Natural killer cell (primary cell): ENCODE measurements around the gene AHRR. TPM values are rescaled to one million over a fixed set of nuclear protein-coding genes. Genes with fewer than 3 reads are reported as not detected.
"Not testable (repeated sequence)": the region's sequence is repeated elsewhere in the genome, so short reads cannot be mapped to it uniquely, and the experiment has no call there.

ENCODE experiments used
- ATAC-seq, 3 donors: fragments of 150-1000 bp in 2 of 3; fragments of 200-7000 bp in 1 of 3; cut with Tn5 transposase; 1 replicate in 1 of 3; 2 replicates in 2 of 3; pipeline ENCODE4 v1.10.0; 2021; ENCODE audit warnings: mild to moderate bottlenecking in 2 of 3, moderate library complexity in 2 of 3
- DNase-seq, 2 donors: peaks; one replicate each; pipeline versions ENCODE4 v3.0.0 to v3.0.0-alpha.2; 2013 to 2021; ENCODE audit warnings: mixed read lengths in 1 of 2
- H3K27ac ChIP-seq: one replicate; pipeline ENCODE4 v1.5.1; 2013; ENCODE audit warnings: mild to moderate bottlenecking, low read length
- H3K27me3 ChIP-seq: one replicate; pipeline ENCODE4 v1.6.1; 2013; ENCODE audit warnings: low read length; ENCODE audit not compliant: control insufficient read depth, insufficient read depth
- H3K36me3 ChIP-seq: one replicate; pipeline ENCODE4 v1.6.1; 2013; ENCODE audit warnings: low read length; ENCODE audit not compliant: control insufficient read depth, insufficient read depth
- H3K4me1 ChIP-seq: one replicate; pipeline ENCODE4 v1.6.1; 2013; ENCODE audit warnings: low read length; ENCODE audit not compliant: control insufficient read depth, insufficient read depth
- H3K4me3 ChIP-seq: one replicate; pipeline ENCODE4 v1.5.1; 2013; ENCODE audit warnings: low read length
- H3K9me3 ChIP-seq: one replicate; pipeline ENCODE4 v1.6.1; 2013; ENCODE audit warnings: low read length; ENCODE audit not compliant: control insufficient read depth, insufficient read depth
- H3K27ac Mint-ChIP-seq, 2 donors: one replicate each; pipeline ENCODE4 v1.8.0; 2022; ENCODE audit warnings: mild to moderate bottlenecking in 2 of 2, mixed read lengths in 2 of 2, moderate library complexity in 1 of 2
- H3K27me3 Mint-ChIP-seq, 2 donors: one replicate each; pipeline ENCODE4 v1.8.0; 2022; ENCODE audit warnings: low read depth in 2 of 2, mixed read lengths in 2 of 2
- H3K36me3 Mint-ChIP-seq: one replicate; pipeline ENCODE4 v1.8.0; 2022; ENCODE audit warnings: mixed read lengths
- H3K4me1 Mint-ChIP-seq, 2 donors: one replicate each; pipeline ENCODE4 v1.8.0; 2022; ENCODE audit warnings: mixed read lengths in 2 of 2
- H3K4me3 Mint-ChIP-seq: one replicate; pipeline ENCODE4 v1.8.0; 2022; ENCODE audit warnings: mild to moderate bottlenecking, moderate library complexity, mixed read lengths
- H3K9me3 Mint-ChIP-seq, 2 donors: one replicate each; pipeline ENCODE4 v1.8.0; 2022; ENCODE audit warnings: mixed read lengths in 2 of 2
- CTCF ChIP-seq: fragments of 200-600 bp; IDR thresholded peaks from one replicate; pipeline ENCODE4 v1.8.0; 2022; ENCODE audit warnings: antibody characterized with exemption
- WGBS: methylation state at CpG from one replicate; pipeline ENCODE4 v1.1.7; 2013; ENCODE audit warnings: missing lambda C conversion rate; ENCODE audit not compliant: insufficient coverage; 5-methylcytosine and 5-hydroxymethylcytosine counted together
- intact Hi-C: fragments of 100-400 bp; cut with micrococcal nuclease; formaldehyde crosslinking; loops from one replicate; pipeline ENCODE4 v1.14.2; 2022
- total RNA-seq, 4 donors: library from RNA; stranded (reverse); fragments of 120-200 nt in 1 of 4; gene quantifications; one replicate each; pipeline versions ENCODE4 v1.2.3 to v1.2.4, GENCODE V29; 2013 to 2022

AHRR gene
- total RNA-seq, 3 donors from 2014 or later (not counting 1 experiment from before 2014, with no cell fraction given), result 0.88 to 1.4 (median 1.2) TPM

GRCh38 chr5:307794-308579, 13.5 kb upstream of the AHRR start:
- intact Hi-C loops, result no loop called here
- TF ChIP-seq CTCF, result no peak
- no peak overlapping the region for H3K4me3 ChIP-seq
- H3K4me1 ChIP-seq, result no peaks in the 10 kb centered on the region
- peaks cover 5 to 6% of the 10 kb centered on the region in 2 donors for H3K4me1 Mint-ChIP-seq
- H3K36me3 Mint-ChIP-seq, result no peaks in the 10 kb centered on the region
- ATAC-seq (no peak), DNase-seq (no peak)
- H3K36me3 ChIP-seq, result peaks cover 34% of the 10 kb centered on the region
- no peak overlapping the region for H3K4me3 Mint-ChIP-seq
- H3K9me3 Mint-ChIP-seq, result no peaks in the 10 kb centered on the region
- H3K27me3 ChIP-seq, result no peaks in the 10 kb centered on the region
- no peak overlapping the region for H3K27ac ChIP-seq
- WGBS, result 94% methylated on average over 27 of the region's 27 CpGs
- no peak overlapping the region for H3K27ac Mint-ChIP-seq
- no peaks in the 10 kb centered on the region for H3K27me3 Mint-ChIP-seq
- H3K9me3 ChIP-seq, result no peaks in the 10 kb centered on the region

- Mint-ChIP-seq H3K27ac (no peak overlapping the region), H3K4me3 (no peak overlapping the region), H3K9me3 (no peaks in the 10 kb centered on the region), H3K27me3 (no peaks in the 10 kb centered on the region), H3K4me1 (peaks cover 0 to 6% of the 10 kb centered on the region in 2 donors), H3K36me3 (no peaks in the 10 kb centered on the region)
- Histone ChIP-seq H3K27me3 (no peaks in the 10 kb centered on the region), H3K27ac (no peak overlapping the region), H3K4me1 (no peaks in the 10 kb centered on the region), H3K9me3 (no peaks in the 10 kb centered on the region), H3K4me3 (no peak overlapping the region), H3K36me3 (peaks cover 39% of the 10 kb centered on the region)
- TF ChIP-seq CTCF, result no peak
- intact Hi-C loops, result no loop called here
- 93% methylated on average over 18 of the region's 18 CpGs for WGBS
- ATAC-seq, result no peak
- no peak for DNase-seq
These were observed 12.7 kb upstream of the AHRR start for GRCh38 chr5:308672-309271.

GRCh38 chr5:309831-310230, 11.7 kb upstream of the AHRR start:
- H3K9me3 Mint-ChIP-seq, H3K4me3 Mint-ChIP-seq, H3K27ac ChIP-seq, H3K4me3 ChIP-seq, ATAC-seq, intact Hi-C loops, H3K27ac Mint-ChIP-seq, H3K27me3 ChIP-seq, H3K4me1 ChIP-seq, H3K9me3 ChIP-seq, H3K36me3 Mint-ChIP-seq, H3K27me3 Mint-ChIP-seq, H3K4me1 Mint-ChIP-seq, DNase-seq: not testable (repeated sequence)
- H3K36me3 ChIP-seq, result peaks cover 44% of the 10 kb centered on the region
- 98% methylated on average over 15 of the region's 21 CpGs for WGBS

- no peak for TF ChIP-seq CTCF
- Mint-ChIP-seq H3K27ac (no peak overlapping the region), H3K4me1 (peaks cover 0 to 6% of the 10 kb centered on the region in 2 donors), H3K9me3 (no peaks in the 10 kb centered on the region), H3K36me3 (no peaks in the 10 kb centered on the region), H3K27me3 (no peaks in the 10 kb centered on the region), H3K4me3 (no peak overlapping the region)
- H3K27ac ChIP-seq, result no peak overlapping the region
- H3K4me1 ChIP-seq, result no peaks in the 10 kb centered on the region
- H3K4me3 ChIP-seq, result no peak overlapping the region
- H3K36me3 ChIP-seq, result peaks cover 48% of the 10 kb centered on the region
- 97% methylated on average over 9 of the region's 9 CpGs for WGBS
- H3K9me3 ChIP-seq, result no peaks in the 10 kb centered on the region
- H3K27me3 ChIP-seq, result no peaks in the 10 kb centered on the region
- ATAC-seq, result no peak
- no peak for DNase-seq
- intact Hi-C loops, result no loop called here
These were observed 11.0 kb upstream of the AHRR start for GRCh38 chr5:310516-310915.
